GM18505 (cell line): ENCODE data around the gene SLC4A2.
A peak's percentile ranks its signal among the peaks of the same experiment; 100 is the strongest.
"Not testable (repeated sequence)": the region's sequence is repeated elsewhere in the genome, so short reads cannot be mapped to it uniquely, and the experiment has no call there.

Experiments used
- ATAC-seq: cut with Tn5 transposase; IDR thresholded peaks from one replicate; pipeline ENCODE4 v1.9.1; 2021; ENCODE audit not compliant: unreplicated experiment
- POLR2A ChIP-seq: IDR thresholded peaks from 4 replicates; pipeline ENCODE4 v1.6.1; 2011; ENCODE audit warnings: borderline replicate concordance; ENCODE audit not compliant: insufficient read depth, insufficient read length; ENCODE audit errors: extremely low read depth

SLC4A2 gene

DNA sequence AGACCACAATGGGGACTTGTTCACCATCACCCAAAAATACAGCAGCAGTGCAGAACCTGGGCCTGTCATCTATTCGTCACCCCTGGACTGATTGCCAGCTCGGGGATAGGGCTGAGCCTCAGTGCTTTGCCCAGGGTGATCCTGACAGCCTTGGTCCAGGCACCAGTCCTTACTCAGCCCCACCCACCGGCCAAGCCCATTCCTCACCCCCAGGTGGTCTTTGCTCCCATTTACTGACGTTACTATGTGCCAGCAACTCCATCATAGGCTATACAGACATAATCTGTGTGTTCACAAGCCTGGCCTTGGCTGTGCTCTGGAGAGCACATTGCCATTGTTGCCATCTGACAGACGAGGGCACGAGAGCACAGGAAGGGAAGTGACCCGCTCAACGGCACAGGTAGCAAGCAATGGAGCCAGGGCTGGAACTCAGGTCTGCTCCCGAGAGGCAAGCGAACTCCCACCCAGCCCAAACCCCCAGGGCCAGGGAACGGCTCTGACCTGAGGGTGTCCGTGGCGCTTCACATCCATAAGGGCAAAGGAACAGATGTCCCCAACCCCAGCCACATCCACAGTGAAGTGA, 41.9 kb upstream of the SLC4A2 start:
- no peak for ATAC-seq
- TF ChIP-seq POLR2A: no peak

DNA sequence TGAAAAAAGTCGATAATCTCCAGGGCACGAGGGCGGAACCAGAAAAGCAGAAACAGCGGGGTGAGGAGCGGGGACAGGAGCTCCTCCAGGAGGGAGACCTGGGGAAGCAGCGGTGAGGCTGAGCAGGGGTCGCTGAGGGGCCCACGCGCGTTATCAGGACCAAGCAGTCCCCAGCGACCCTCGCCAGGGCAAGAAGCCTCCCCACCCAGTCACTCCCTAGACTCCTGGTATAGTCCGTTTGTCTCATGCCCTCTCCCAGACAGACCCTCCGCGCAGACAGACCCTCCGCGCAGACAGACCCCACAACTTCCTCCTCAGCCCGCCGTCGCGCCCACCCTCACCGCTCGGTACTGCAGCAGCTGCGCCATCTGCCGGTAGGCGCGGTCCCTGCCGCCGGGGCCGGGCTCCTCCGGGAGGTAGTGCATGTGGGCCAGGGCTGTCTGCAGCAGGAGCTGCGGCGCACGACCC, 41.4 kb upstream of the SLC4A2 start:
- no peak for TF ChIP-seq POLR2A
- ATAC-seq: peak; percentile 50

DNA sequence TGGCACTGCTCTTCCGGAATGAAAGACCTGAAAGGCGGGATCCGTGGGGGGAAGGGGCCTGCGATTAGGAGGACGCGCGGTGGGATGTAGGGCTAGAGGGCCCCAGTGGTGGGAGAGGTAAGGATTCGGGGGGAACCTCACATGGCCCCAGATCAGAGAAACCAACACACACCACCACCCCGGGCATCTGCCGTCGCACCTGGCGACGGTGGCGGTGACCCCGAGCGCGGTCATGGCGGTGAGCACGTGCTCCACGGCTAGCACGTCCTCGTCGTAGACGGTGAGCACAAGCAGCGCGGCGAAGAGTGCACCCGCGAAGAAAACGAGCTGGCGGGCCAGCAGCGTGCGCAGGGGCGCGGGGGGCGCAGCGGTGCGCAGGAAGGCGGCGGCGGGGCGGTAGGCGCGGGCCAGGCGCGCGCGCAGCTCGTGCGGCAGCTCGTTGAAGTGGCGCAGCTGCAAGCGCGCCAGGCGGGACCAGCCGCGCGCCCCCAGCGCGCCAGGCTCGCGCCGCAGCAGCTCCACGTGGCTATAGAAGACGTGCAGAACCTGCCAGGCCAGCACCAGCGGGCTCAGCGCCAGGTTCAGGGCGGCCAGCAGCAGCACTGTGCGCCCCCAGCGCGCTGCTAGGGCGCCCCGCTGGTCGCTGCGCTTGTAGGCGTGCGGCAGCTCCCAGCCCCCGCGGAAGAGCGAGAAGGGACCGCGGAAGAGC, 40.8 kb upstream of the SLC4A2 start:
- no peak for TF ChIP-seq POLR2A
- ATAC-seq: peak; percentile 10

DNA sequence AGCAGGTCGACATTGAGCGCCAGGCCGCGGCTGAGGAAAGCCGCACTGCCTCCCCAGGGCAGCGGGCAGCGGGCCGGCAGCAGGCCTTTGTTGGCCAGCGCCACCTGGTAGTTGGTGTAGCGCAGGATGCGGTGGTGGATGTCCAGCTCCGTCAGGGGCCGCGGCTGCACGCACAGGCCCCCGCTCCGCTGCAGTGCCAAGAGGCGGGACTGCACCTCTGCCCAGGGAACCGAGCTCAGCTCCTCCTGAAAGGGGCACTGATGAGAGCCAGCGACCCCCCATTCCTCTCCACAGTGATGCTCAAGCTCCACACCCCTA, 40.3 kb upstream of the SLC4A2 start:
- ATAC-seq: no peak
- TF ChIP-seq POLR2A: no peak

GRCh38 chr7:151020231-151020630, 39.2 kb upstream of the SLC4A2 start:
- ATAC-seq: no peak
- TF ChIP-seq POLR2A: no peak

DNA sequence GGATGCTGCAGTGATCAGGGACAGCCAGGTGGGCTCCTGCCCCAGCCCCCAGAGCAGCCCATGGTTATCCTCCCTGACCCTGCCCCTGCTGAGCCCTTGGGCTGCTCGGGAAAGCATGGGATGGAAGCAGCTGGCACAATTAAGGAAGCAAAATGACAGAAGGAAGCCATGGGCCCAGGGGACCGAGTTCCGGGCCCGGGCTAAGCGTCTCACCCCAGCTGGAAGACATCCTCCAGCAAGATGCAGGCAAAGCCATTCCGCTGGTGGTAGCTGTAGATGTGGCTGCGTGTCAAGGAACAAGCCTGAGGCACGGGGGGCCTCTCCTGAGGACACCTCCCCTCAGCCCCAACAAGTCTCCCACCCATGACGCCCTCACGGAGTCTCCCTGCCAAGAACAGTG, 36.2 kb upstream of the SLC4A2 start:
- ATAC-seq: no peak
- TF ChIP-seq POLR2A: no peak

DNA sequence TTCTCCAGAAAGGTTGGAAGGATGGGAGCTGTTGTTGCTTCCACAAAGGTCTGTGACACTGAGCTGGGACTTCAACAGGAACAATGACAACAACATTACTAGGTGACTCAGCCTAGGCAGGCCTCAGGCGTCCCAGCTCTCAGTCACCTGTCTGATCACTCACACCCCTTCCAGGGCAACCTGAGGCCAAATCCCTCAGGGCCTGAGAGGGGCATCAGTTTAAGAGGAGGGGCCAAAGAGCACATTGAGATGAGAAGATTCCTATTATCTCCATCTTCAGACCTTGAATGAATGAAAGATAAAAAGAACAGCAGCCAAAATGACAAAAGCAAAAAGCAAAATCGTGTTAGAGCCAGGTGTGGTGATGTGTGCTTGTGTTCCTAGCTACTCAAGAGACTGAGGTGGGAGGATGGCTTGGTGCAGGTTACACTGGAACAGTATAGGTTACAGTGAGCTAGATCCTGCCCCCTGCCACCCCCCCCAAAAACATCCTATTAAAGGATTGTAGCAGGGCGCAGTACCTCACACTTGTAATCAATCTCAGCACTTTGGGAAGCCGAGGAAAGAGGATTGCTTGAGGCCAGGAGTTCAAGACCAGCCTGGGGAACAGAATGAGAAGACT, 34.8 kb upstream of the SLC4A2 start, which contains the start of gene ATG9B:
Gene ATG9B, minus strand, starts transcription at position 60 of the 622 bp plus-strand sequence. CDS start 71 bp downstream, outside the sequence.
- no peak for ATAC-seq
- TF ChIP-seq POLR2A: no peak

DNA sequence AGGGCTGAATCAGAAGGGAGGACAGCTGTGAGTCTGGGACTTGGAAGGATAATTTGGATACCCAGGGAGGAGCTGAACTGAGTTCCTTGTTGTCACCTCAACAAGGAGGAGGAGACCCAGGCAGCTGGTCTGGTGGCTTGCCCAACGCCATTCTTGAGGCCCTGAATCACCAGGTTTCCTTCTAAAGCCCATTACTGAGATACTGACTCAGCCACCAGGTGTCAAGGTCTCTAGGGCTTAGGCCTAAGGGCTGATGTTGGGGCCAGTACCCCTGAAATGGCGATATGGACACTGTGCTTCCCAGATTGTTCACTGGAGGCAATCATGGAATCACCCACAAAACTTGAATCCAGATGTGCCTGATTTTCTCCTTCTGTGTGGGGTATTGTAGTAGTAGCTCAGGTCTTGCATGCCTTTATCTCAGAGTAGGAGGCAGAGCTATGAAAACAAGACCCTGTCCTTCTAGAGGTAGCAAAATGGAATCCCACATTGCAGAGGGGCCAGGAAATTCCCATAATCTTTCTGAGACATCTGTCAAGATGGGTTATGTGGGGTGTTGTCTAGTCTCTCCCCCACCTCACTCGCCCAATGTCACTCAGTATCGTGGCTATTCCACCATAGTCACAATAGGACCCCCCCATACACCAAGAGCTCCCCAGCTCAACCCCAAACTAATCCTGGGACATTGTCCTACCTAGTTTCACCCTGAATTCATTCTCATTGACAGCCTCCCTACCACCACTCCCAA, 33.3 kb upstream of the SLC4A2 start:
- TF ChIP-seq POLR2A: no peak

DNA sequence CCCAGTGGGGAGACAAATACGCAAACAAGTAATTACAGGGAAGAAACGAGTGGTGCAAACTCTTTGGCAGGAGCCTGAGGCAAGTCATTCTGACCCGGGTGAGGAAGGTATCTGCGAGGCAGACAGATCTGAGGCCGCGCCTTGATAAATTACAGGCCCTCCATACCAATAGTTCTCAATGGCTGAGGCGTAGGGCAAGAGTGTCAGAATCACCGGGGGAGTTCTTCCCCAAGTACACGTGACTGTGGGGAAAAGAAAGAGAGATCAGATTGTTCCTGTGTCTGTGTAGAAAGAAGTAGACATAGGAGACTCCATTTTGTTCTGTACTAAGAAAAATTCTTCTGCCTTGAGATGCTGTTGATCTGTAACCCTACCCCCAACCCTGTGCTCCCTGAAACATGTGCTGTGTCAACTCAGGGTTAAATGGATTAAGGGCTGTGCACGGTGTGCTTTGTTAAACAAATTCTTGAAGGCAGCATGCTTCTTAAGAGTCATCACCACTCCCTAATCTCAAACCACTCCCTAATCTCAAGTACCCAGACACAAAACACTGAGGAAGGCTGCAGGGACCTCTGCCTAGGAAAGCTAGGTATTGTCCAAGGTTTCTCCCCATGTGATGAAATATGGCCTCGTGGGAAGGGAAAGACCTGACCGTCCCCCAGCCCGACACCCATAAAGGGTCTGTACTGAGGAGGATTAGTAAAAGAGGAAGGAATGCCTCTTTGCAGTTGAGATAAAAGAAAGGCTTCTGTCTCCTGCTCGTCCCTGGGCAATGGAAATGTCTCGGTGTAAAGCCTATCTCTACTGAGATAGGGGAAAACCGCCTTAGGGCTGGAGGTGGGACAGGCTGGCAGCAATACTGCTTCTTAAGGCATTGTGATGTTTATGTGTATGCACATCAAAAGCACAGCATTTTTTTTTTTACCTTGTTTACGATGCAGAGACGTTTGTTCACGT, 32.3 kb upstream of the SLC4A2 start:
- not testable (repeated sequence) for ATAC-seq

More for the DNA sequence above, 33.3 kb upstream of the SLC4A2 start:
- no peak for ATAC-seq

GRCh38 chr7:151027728-151028130, 31.7 kb upstream of the SLC4A2 start:
- peak; percentile 6 for ATAC-seq

DNA sequence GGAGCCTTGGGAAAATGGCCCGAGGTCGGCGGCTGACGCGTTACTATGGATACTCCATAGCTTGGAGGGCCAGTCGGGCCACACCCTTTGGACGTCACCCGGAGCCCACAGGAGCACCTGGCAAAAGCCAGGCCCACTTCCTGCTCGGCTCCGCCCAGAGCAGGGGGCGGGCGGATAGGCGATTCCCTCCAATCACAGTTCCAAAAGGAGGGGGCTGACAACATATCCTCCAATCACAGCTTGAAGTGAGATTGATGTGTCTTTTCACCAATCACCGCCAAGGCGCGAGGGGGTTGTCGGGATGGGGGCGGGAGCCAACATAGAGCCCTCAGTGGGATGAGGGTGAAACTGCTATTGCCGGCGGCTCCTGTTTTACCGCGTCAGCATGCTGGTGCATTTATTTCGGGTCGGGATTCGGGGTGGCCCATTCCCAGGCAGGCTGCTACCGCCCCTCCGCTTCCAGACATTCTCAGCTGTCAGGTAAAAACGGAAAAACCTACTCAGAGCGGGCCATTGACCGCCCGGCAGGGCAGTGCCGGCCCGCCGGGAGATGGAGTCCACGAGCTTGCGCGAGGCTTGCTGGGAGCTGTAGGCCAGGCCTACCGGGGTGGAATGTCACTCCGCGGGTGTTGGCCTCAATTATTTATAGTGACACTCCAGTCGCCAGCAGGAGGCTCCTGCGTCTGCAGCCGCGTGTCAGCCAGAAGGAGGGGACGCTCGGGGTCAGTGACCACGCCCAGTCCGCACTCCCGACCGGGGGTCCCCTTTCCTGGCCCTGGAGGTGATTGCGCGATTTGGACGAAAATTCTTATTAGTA, 31.1 kb upstream of the SLC4A2 start, which contains the start of gene ABCB8:
Gene ABCB8, plus strand, starts transcription at position 320 of the 817 bp plus-strand sequence. Its CDS starts 66 bp downstream, at position 386.
- peak; percentile 66 for TF ChIP-seq POLR2A
- ATAC-seq: peak; percentile 95
